Suppressor macrophage treated with lipopolysaccharide for 1 hour (primary cell): Measurements from ENCODE around the gene PLXNA2.
A peak's percentile ranks its signal among the peaks of the same experiment; 100 is the strongest.

Source experiments
- DNase-seq, 3 donors: peaks; one replicate each; pipeline ENCODE4 v3.0.0-alpha.2; 2020 to 2022

The PLXNA2 gene

GRCh38 chr1:208219659-208220282, 24.4 kb downstream of the PLXNA2 start:
- DNase-seq, result peak; percentile 64 to 76 (median 70)

- no peak for DNase-seq
These were observed 25.0 kb downstream of the PLXNA2 start for GRCh38 chr1:208219098-208219658.

DNA sequence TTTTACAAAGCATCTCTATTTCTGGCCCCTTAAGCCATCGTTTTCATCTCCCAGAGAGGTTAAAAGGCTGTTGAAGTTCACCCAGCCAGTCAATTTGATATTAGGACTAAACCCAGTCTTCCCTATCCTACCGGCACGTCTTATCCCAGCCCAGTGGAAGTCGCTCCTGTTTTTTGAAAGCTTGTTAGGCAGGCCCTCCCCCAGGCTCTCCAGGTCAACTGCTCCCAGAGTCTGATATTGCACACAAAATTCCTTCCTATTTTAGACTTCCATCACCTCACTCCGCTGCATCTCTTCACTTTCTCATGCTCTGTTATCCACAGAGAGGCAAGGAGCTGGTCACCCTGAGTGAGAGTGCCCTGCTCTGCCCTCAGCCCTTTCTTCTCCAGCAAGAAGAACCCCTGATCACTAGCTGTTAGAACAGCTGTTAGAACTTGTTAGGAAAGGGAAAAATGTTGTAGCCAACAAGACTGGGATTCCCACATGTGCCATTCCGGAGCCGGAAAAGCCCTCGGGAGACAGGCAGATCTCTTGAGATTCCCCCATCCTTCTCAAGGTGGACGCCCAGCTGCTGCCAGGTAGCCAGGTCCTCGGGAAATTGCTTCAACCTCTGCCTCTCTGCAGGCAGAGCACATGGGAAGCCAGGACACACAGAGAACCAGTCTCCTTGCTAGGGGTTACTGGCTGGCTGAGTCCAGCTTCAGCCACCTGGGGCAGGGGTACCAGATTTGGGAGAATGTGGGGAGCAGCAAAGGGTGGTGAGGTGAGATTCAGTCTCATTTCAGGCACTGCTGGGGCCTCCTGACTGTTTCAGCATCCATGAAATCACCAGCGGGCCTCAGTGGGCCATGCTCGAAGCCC, 25.7 kb downstream of the PLXNA2 start:
- DNase-seq, result no peak

DNA sequence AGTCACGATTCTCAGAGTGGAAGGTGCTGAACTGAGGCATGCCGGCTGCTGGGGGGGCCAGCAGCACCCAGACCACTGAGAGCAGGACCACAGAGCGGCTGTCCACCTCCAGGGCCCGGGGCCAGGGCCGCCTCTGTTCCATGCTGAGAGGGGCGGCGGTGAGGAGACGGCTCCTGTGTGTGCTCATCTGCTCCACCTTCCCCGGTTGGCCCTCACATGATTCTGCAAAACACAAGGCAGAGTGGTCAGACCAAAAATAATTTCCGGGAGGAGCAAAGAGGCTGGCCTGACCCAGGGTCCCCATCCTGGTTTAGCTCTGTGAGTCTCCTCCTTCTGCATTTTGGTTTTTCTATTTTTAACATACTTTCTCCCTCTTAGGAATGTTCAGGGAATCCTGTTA, 26.4 kb downstream of the PLXNA2 start:
- DNase-seq, result no peak

- no peak for DNase-seq
These were observed 27.4 kb downstream of the PLXNA2 start for GRCh38 chr1:208216806-208217205.

GRCh38 chr1:208216062-208216461, 28.1 kb downstream of the PLXNA2 start:
- no peak for DNase-seq

DNA sequence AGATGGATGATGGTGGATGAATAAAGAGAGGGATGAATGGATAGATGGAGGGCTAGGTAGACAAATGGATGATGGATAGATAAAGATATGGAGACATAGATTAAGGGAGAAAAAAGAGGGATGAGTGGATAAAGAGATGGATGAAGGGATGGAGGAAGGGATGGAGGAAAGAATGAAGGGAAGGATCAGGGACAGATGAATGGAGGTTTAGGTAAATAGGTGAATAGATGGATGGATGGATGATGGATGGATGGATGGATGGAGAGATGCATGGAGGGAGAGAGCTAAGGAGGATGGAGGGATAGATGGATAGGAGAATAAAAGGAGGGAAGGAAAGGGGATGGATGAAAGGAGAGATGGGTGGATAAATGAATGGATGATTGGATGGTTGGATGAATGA, 28.8 kb downstream of the PLXNA2 start:
- no peak for DNase-seq

DNA sequence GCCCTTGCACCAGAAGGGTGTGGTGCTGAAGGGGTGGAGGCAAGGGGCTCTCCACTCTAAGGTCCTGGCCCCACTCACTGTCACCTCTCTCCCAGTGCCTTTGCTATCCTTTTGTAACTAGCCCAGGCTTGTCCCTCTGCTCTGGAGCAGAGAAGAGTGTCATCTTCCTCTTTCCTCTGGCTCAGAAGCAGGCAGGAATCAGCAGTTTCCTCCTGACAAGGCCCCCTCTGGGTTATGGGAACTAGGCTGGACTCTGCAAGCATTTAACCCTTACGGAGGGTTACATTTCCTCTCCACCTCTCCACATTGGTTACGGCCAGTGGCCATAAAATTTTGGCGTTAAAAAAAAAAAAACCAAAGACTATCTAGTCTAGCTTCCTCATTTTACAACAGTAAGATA, 30.4 kb downstream of the PLXNA2 start:
- DNase-seq, result peak; percentile 64 to 66 (median 65)

- no peak for DNase-seq
These were observed 31.3 kb downstream of the PLXNA2 start for GRCh38 chr1:208212893-208213292.

DNA sequence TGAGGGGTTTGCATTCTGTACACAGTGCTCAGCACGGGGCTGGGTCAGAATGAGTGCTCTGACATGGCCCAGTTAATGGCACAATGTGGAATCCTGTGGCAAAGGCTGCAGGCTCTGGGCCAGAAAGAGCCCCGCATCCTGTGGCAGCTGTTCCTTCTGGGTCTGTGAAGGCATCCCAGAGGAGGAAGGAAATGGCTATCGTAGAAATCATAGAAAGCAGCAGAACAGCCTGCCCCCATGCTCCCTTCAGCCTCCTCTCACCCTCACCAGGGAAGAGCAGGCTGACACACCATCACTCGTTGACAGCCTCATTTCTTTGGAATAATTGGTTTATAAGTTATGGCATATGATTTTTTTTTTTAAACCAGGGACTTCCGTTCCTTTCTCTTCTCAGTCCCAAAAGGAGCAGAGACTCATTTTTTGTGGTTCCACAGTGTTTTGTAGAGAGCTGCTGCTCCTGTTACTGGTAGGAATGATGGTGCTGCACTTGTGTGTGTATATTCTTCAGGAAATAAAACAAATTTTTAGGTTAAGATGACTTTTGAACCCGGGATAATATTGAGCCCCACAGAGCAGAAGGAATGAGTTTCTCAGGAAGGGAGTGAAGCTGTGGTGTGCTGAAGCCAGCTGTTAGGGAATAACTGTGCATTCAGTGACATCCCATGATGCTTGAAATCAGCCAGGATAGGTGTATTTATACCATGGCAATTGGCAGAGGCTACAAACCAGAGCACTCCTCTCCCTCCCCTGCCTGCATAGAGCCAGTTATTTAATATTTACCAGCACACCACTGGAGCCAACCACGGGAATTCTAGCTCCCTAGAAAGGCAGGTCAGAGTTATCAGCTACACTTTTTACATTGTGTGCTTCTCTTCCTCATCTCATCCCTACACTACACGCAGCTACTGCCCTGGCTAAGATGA, 32.0 kb downstream of the PLXNA2 start:
- peak; percentile 53 to 55 (median 54) for DNase-seq

DNA sequence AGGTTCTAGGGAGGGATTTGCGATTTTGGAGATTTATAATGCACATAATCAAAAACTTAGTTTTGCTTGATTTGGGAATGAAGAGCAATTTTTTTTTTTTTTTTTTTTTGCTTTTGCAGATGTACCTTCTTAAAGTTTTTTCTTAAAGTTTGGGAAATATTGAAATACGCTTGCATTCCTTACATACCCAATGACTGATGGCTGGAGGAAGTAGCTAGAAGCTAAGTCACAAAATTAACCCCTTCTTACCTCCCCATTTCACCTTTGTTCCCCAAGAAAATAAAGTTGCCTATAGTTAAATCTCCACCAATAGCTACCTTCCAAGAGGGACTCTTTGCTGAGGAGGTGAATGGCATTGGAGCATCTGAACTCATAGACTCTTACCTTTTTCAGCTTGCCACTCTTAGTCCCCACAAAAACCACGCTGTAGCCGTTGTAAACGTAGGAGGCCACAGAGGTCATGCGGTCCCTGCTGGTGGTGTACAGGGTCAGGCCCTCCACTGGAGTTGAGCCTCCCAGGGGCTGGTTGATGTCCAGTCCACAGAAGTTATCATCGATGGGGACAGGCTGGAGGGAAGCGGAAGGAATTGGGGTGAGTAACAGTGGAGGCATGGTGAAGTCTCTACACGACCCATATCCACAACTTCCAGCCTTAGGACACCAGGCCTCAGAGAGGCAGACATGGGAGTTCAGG, 34.1 kb downstream of the PLXNA2 start:
- DNase-seq, result no peak

DNA sequence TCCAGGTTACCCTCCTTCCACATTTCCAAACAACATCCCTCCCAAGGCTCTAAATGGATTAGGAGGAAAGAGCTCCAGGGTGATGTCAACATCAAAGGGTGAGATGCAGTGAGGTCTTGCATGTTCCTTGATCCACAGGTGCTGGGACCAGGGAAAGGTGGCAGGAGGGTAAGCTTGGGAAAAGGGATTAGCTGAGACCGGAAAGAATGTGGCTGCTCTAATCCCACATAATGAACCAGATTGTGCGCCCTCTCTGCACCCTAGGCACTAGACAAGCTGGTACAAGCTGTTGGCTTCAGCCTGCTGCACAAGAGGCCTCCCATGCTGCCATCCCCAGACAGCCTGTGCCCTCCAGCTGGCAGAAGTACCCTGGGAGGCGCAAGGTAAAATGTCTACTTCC, 34.9 kb downstream of the PLXNA2 start:
- DNase-seq, result no peak

GRCh38 chr1:208208132-208208487, 36.1 kb downstream of the PLXNA2 start:
- no peak for DNase-seq

- DNase-seq, result peak; percentile 81 to 88 (median 83)
These were observed 36.6 kb downstream of the PLXNA2 start for GRCh38 chr1:208207388-208208131.

DNA sequence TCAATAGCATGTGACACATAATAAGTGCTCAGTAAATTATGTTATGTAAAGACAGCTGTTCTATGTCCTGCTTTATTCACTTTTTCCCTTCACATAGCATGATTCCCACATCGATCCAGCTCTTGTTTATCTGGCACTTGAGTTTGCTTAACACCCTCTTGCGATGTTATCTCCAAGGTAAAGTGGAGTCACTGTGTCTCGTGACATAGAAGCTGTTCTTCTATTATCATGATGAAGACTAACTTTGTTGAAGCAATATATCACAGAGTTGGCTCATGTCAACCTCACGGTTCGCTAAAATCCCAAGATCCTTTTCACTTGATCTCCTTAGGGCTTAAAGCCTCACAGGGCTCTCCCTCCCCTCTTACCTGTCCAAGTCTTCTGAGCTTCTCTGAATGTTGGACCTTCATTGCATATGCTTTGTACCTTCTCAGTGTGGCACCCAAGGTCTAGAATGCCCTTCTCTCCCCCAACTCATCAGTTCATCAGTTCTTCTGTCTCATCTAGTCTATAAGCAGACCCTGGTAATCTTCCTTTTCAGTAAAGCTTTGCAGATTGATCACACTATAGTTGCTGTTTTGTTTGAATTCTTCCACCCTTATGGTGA, 38.0 kb downstream of the PLXNA2 start:
- no peak for DNase-seq

DNA sequence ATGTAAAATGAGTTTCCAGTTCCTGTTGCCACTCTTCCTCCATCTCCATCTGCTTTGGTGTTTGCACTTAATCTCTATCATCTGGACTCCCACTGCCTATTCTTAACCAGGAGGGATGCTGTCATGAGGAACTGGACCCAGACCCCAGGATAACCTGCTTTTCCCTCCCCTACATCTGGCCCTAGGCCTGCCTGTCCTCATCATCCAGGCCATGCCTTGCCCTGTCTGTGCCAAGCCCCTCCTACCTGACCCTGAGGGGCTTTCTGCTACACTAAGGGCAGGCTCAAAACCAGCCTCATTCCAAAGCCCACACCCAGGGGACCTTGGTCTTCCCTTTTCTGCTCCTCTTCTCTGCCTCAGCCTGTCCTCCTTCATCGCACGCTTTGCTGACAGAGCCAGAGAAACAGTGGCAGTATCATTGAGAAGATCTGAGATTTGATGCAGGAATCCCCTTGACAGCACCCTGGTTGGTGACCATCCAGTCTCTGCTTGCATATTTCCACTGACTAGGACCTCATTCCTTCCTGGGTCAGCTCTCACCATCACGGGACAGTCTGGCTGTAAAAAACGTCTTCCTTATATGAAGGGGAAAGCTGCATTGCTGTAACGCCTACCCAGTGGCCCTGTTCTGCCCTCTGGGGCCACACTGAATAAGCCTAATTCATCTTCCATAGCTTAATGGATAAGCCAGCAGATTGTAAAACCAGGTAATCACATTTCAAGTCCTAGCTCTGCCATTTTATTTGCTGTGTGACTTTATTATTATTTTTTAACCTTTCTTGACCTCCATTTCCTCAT, 38.8 kb downstream of the PLXNA2 start:
- no peak for DNase-seq

- no peak for DNase-seq
These were observed 39.4 kb downstream of the PLXNA2 start for GRCh38 chr1:208204779-208205178.

GRCh38 chr1:208203848-208204609, 40.2 kb downstream of the PLXNA2 start:
- DNase-seq, result no peak

GRCh38 chr1:208203127-208203847, 40.9 kb downstream of the PLXNA2 start:
- DNase-seq, result no peak
